Ishikawa (cell line): ENCODE results near the gene KCNH2.

Experiments used
- CEBPB ChIP-seq: IDR thresholded peaks from 2 replicates; pipeline ENCODE4 v1.6.1; 2012
- CREB1 ChIP-seq: IDR thresholded peaks from 2 replicates; pipeline ENCODE4 v1.6.1; 2012; ENCODE audit warnings: low read depth
- EGR1 ChIP-seq: IDR thresholded peaks from 2 replicates; pipeline ENCODE4 v1.6.1; 2012
- EP300 ChIP-seq: IDR thresholded peaks from 2 replicates; pipeline ENCODE4 v1.6.1; 2012; ENCODE audit warnings: borderline replicate concordance
- FOXM1 ChIP-seq: IDR thresholded peaks from 2 replicates; pipeline ENCODE4 v1.6.1; 2012; ENCODE audit warnings: low read depth, borderline replicate concordance
- NFIC ChIP-seq: IDR thresholded peaks from 2 replicates; pipeline ENCODE4 v1.6.1; 2012
- RAD21 ChIP-seq: IDR thresholded peaks from 2 replicates; pipeline ENCODE4 v1.6.1; 2012; ENCODE audit warnings: low read depth
- REST ChIP-seq: IDR thresholded peaks from 2 replicates; pipeline ENCODE4 v1.6.1; 2012; ENCODE audit warnings: low read depth, mild to moderate bottlenecking
- TAF1 ChIP-seq: IDR thresholded peaks from 2 replicates; pipeline ENCODE4 v1.6.1; 2012; ENCODE audit warnings: low read depth, mild to moderate bottlenecking
- TCF12 ChIP-seq: IDR thresholded peaks from 2 replicates; pipeline ENCODE4 v1.6.1; 2012; ENCODE audit warnings: low read depth
- TEAD4 ChIP-seq: IDR thresholded peaks from 2 replicates; pipeline ENCODE4 v1.6.1; 2012
- USF1 ChIP-seq: IDR thresholded peaks from 2 replicates; pipeline ENCODE4 v1.6.1; 2012
- YY1 ChIP-seq: IDR thresholded peaks from 2 replicates; pipeline ENCODE4 v1.6.1; 2012; ENCODE audit warnings: low read depth
- ZBTB7A ChIP-seq: IDR thresholded peaks from 2 replicates; pipeline ENCODE4 v1.6.1; 2012; ENCODE audit warnings: low read depth
- TF ChIP-seq, protein P1 (sequence below): IDR thresholded peaks from 2 replicates; pipeline ENCODE4 v1.6.1; 2012

Gene KCNH2

DNA sequence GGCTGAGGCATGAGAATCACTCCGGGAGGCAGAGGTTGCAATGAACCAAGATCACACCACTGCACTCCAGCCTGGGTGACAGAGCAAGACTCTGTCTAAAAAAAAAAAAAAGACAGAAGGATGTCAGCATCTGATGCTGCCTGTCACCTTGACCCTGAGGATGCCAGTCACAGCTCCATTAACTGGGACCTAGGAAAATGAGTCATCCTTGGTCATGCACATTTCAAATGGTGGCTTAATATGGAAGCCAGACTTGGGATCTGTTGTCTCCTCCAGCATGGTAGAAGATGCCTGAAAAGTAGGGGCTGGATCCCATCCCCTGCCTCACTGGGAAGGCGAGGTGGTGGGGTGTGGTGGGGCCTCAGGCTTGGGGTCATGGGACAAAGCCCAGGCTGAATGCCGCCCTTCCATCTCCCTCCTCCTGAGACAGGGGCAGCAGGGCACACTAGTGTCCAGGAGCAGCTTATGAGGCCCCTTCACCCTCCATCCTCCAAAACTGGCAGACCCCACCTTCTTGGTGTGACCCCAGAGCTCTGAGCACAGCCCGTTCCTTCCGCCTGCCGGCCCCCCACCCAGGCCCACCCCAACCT, 14.0 kb upstream of the KCNH2 start:
- TF ChIP-seq EGR1 = no peak
- TF ChIP-seq REST = no peak
- TF ChIP-seq TCF12 = no peak
- no peak for TF ChIP-seq NFIC
- TF ChIP-seq, protein P1, sequence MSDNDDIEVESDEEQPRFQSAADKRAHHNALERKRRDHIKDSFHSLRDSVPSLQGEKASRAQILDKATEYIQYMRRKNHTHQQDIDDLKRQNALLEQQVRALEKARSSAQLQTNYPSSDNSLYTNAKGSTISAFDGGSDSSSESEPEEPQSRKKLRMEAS = no peak
- no peak for TF ChIP-seq USF1
- TF ChIP-seq CEBPB = no peak
- TF ChIP-seq EP300 = no peak
- TF ChIP-seq RAD21 = no peak
- no peak for TF ChIP-seq YY1
- TF ChIP-seq FOXM1 = no peak
- TF ChIP-seq TEAD4 = no peak
- no peak for TF ChIP-seq ZBTB7A
- no peak for TF ChIP-seq CREB1
- no peak for TF ChIP-seq TAF1

- peak; percentile 50 for TF ChIP-seq NFIC
- TF ChIP-seq TCF12 = 0 out of 2 replicates have a peak, but pooled peaks have one; percentile 21
- TF ChIP-seq TAF1 = no peak
- 0 out of 2 replicates have a peak, but pooled peaks have one; percentile 12 for TF ChIP-seq EP300
- peak; percentile 71 for TF ChIP-seq USF1
- TF ChIP-seq EGR1 = no peak
These were observed 12.5 kb upstream of the KCNH2 start, which contains the start of gene NOS3 for GRCh38 chr7:150990416-150991186. NOS3 (plus strand) TSS chr7:150991017; CDS start chr7:150993804, 2,787 bp downstream.

DNA sequence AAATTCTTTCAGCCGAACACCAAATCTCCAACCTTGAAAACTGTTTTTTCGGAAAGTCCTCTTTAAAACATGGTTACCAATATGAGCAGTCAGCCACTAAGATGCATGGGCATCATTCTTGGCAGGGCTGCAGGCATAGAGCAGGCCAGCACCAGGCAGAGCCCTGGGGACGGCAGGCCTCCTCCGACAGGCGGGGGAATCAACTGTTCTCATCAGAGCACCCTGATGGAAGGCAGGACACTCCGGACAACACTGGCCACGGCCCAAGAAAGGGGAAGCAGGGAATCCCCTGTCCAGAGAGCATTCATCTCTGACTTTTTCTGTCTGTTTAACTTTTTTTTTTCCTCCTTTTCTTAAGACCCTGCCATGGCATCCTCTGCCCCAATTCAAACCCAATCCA, 11.3 kb upstream of the KCNH2 start:
- TF ChIP-seq NFIC (no peak), USF1 (no peak), TAF1 (no peak), TEAD4 (no peak), REST (no peak), EP300 (no peak), FOXM1 (no peak), EGR1 (no peak), RAD21 (no peak), ZBTB7A (no peak), CEBPB (no peak), YY1 (no peak), TCF12 (no peak)
- TF ChIP-seq, protein P1 = no peak

- TF ChIP-seq CREB1 = no peak
- no peak for TF ChIP-seq FOXM1
- no peak for TF ChIP-seq EGR1
- peak; percentile 88 for TF ChIP-seq RAD21
- no peak for TF ChIP-seq NFIC
- TF ChIP-seq, protein P1 = no peak
- 0 out of 2 replicates have a peak, but pooled peaks have one; percentile 59 for TF ChIP-seq ZBTB7A
- TF ChIP-seq TEAD4 = no peak
- TF ChIP-seq TCF12 = no peak
These were observed 10.4 kb upstream of the KCNH2 start for GRCh38 chr7:150988230-150989226.
